SK-N-SH (cell line): Measurements from ENCODE around the gene HTR6. TPM values are rescaled to one million over a fixed set of nuclear protein-coding genes. Genes with fewer than 3 reads are reported as not detected.

ENCODE experiments used
- CTCF ChIA-PET: fragments of 300-600, 350-600 bp; formaldehyde crosslinking; extraction: SDS; loops from one replicate; lab custom pipeline; 2021; lab: Yijun Ruan, JAX
- POLR2A ChIA-PET: fragments of 350-600 bp; sonication (Branson Sonifier 250); formaldehyde crosslinking; extraction: SDS; loops from one replicate; lab custom pipeline; 2020; ENCODE audit warnings: antibody characterized with exemption, inconsistent platforms; lab: Yijun Ruan, JAX
- DNase-seq: peaks from one replicate; pipeline ENCODE4 v3.0.0; 2012
- H2AFZ ChIP-seq: fragments of 200-600 bp; sonication (generic); 2 replicates; pipeline ENCODE4 v1.8.1; 2016; ENCODE audit warnings: antibody characterized with exemption, mild to moderate bottlenecking, low read depth
- H3F3A ChIP-seq: fragments of 200-600 bp; sonication (generic); replicated peaks from 2 replicates; pipeline ENCODE3; 2016; ENCODE audit warnings: antibody characterized with exemption, mild to moderate bottlenecking; ENCODE audit not compliant: insufficient read depth
- H3K27ac ChIP-seq, 2 experiments: fragments of 200-500 bp in 1 of 2; fragments of 200-600 bp in 1 of 2; sonication (Bioruptor generic) in 1 of 2; sonication (generic), shearing (Covaris generic) in 1 of 2; 2 replicates each; pipeline versions ENCODE4 v1.5.1 to v1.6.1; 2014 to 2016; ENCODE audit warnings: low read depth in 2 of 2, inconsistent platforms in 1 of 2, low read length in 1 of 2, mild to moderate bottlenecking in 1 of 2, mixed read lengths in 1 of 2
- H3K27me3 ChIP-seq: fragments of 200-600 bp; sonication (generic), shearing (Covaris generic); 2 replicates; pipeline ENCODE4 v1.6.1; 2016; ENCODE audit warnings: mixed run types; ENCODE audit not compliant: insufficient read depth
- H3K36me3 ChIP-seq, 2 experiments: fragments of 200-500 bp in 1 of 2; fragments of 200-600 bp in 1 of 2; sonication (Bioruptor generic) in 1 of 2; sonication (generic) in 1 of 2; replicated peaks in 1 of 2; 2 replicates each; pipeline versions ENCODE3 to v1.5.1; 2014 to 2016; ENCODE audit warnings: low read length in 1 of 2, mild to moderate bottlenecking in 1 of 2; ENCODE audit not compliant: insufficient read depth in 2 of 2, control insufficient read depth in 1 of 2
- H3K4me1 ChIP-seq, 2 experiments: fragments of 200-500 bp in 1 of 2; fragments of 200-600 bp in 1 of 2; sonication (Bioruptor generic) in 1 of 2; sonication (generic), shearing (Covaris generic) in 1 of 2; 2 replicates each; pipeline versions ENCODE4 v1.5.1 to v1.6.1; 2014 to 2016; ENCODE audit warnings: low read depth in 1 of 2, low read length in 1 of 2, mixed run types in 1 of 2; ENCODE audit not compliant: insufficient read depth in 2 of 2, control insufficient read depth in 1 of 2
- H3K4me2 ChIP-seq: fragments of 200-600 bp; sonication (generic), shearing (Covaris generic); 2 replicates; pipeline ENCODE4 v1.6.1; 2017; ENCODE audit warnings: mixed run types
- H3K4me3 ChIP-seq, 2 experiments: fragments of 200-500 bp in 1 of 2; fragments of 200-600 bp in 1 of 2; sonication (Bioruptor generic) in 1 of 2; sonication (generic), shearing (Covaris generic) in 1 of 2; 2 replicates each; pipeline versions ENCODE4 v1.5.1 to v1.8.1; 2014 to 2016; ENCODE audit warnings: low read depth in 2 of 2, inconsistent platforms in 1 of 2, low read length in 1 of 2, mild to moderate bottlenecking in 1 of 2, mixed read lengths in 1 of 2, moderate library complexity in 1 of 2
- H3K79me2 ChIP-seq: fragments of 200-600 bp; sonication (generic); 2 replicates; pipeline ENCODE4 v1.8.1; 2017; ENCODE audit warnings: mild to moderate bottlenecking; ENCODE audit not compliant: insufficient read depth
- H3K9ac ChIP-seq: fragments of 200-600 bp; sonication (generic); 2 replicates; pipeline ENCODE4 v1.6.1; 2017; ENCODE audit warnings: mixed run types
- H3K9me2 ChIP-seq: fragments of 200-600 bp; sonication (generic); 2 replicates; pipeline ENCODE4 v1.6.1; 2017; ENCODE audit warnings: mixed run types
- H3K9me3 ChIP-seq: fragments of 200-600 bp; sonication (generic); 2 replicates; pipeline ENCODE4 v1.6.1; 2017; ENCODE audit warnings: mixed run types, mild to moderate bottlenecking, moderate library complexity
- H4K20me1 ChIP-seq: fragments of 200-600 bp; sonication (generic); 2 replicates; pipeline ENCODE4 v1.6.1; 2017; ENCODE audit warnings: mild to moderate bottlenecking, mixed run types; ENCODE audit not compliant: insufficient read depth
- ELF1 ChIP-seq: IDR thresholded peaks from 2 replicates; pipeline ENCODE4 v1.4.0; 2012
- FOXJ3 ChIP-seq: sonication (generic); formaldehyde crosslinking; IDR thresholded peaks from 2 replicates; pipeline ENCODE4 v1.5.1; 2020; ENCODE audit warnings: mild to moderate bottlenecking, missing genetic modification reagents
- GATA2 ChIP-seq: sonication (generic); formaldehyde crosslinking; IDR thresholded peaks from 2 replicates; pipeline ENCODE4 v1.5.0; 2020; ENCODE audit warnings: mild to moderate bottlenecking, missing genetic modification reagents
- RAD21 ChIP-seq: IDR thresholded peaks from 2 replicates; pipeline ENCODE4 v1.6.1; 2012; ENCODE audit warnings: mild to moderate bottlenecking, low read length
- RFX5 ChIP-seq: IDR thresholded peaks from 2 replicates; pipeline ENCODE4 v1.6.1; 2012; ENCODE audit warnings: mild to moderate bottlenecking, improper control_type of control experiment, low read length
- RXRA ChIP-seq: IDR thresholded peaks from 2 replicates; pipeline ENCODE4 v1.4.0; 2012; ENCODE audit warnings: low read depth, mild to moderate bottlenecking, borderline replicate concordance
- SIN3A ChIP-seq: IDR thresholded peaks from 2 replicates; pipeline ENCODE4 v1.6.1; 2012; ENCODE audit warnings: low read depth, mild to moderate bottlenecking, low read length, moderate library complexity, borderline replicate concordance
- SMC3 ChIP-seq: IDR thresholded peaks from 2 replicates; pipeline ENCODE4 v1.6.1; 2012; ENCODE audit warnings: low read depth, low read length, improper control_type of control experiment
- TEAD4 ChIP-seq: IDR thresholded peaks from 2 replicates; pipeline ENCODE4 v1.4.0; 2012; ENCODE audit warnings: mild to moderate bottlenecking, borderline replicate concordance; ENCODE audit not compliant: insufficient read depth
- WGBS: methylation state at CpG from one replicate; pipeline ENCODE4 v1.1.6; 2017; ENCODE audit warnings: low lambda C conversion rate; 5-methylcytosine and 5-hydroxymethylcytosine counted together
- polyA plus RNA-seq, 3 experiments: library from polyadenylated mRNA; depleted of rRNA; stranded (reverse); fragments of >200 nt; gene quantifications; 2 replicates each; pipeline ENCODE4 v1.2.3, GENCODE V29; 2012
- TF ChIP-seq, protein P1 (sequence below): IDR thresholded peaks from 2 replicates; pipeline ENCODE4 v1.4.0; 2012; ENCODE audit warnings: low read depth, borderline replicate concordance
- TF ChIP-seq, protein P2 (sequence below): IDR thresholded peaks from 2 replicates; pipeline ENCODE4 v1.4.0; 2012; ENCODE audit warnings: low read depth, borderline replicate concordance
- TF ChIP-seq, protein P3 (sequence below): fragments of 200-600 bp; sonication (generic); IDR thresholded peaks from 2 replicates; pipeline ENCODE4 v1.6.1; 2017; ENCODE audit warnings: antibody characterized with exemption, mild to moderate bottlenecking, moderate library complexity
- TF ChIP-seq, protein P4 (sequence below): fragments of 150-350 bp; IDR thresholded peaks from 2 replicates; pipeline ENCODE4 v1.6.1; 2016; ENCODE audit warnings: mild to moderate bottlenecking, low read depth, low read length
- TF ChIP-seq, protein P5 (sequence below): IDR thresholded peaks from 2 replicates; pipeline ENCODE4; 2012

The HTR6 gene
- polyA plus RNA-seq, 1 of the 3 experiments (the other 2 are of a cell fraction): 0.05 TPM

DNA sequence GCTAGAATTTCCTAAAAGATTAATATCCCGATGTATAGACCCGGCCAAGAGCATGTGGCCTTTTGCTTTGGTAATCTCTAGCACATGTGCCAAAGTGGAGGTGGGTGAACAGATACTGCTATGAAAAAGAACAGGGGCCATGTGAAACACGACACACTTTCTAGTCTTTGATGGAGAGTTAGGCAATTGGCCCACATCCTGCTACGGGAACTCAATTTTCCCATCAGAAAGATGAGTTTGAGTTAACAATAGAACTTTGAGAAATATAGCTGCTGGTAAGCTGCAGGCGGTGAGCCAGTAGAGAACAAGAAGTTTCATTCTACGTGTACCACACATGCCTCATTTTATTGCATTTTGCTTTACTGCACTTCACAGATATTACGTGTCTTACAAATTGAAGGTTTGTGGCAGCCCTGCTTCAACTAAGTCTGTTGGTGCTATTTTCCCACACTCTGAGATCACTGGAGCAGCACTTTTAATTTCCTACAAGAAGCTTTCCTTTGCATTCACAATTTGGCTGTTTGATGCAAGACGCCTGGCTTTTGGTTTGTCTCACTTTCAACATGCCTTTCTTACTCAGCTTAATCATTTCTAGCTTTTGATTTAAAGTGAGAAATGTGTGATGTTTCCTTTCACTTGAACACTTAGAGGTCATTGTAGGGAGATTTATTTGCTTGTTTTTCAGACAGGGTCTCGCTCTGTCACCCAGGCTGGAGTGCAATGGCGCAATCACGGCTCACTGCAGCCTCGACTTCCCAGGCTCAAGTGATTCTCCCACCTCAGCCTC is 46.3 kb downstream of the HTR6 start:
- Histone ChIP-seq H3K4me3 (no peak overlapping the region), H2AFZ (no peak overlapping the region), H3K79me2 (no peaks in the 10 kb centered on the region), H3K9ac (no peak overlapping the region), H3K27me3 (no peaks in the 10 kb centered on the region), H3F3A (no peaks in the 10 kb centered on the region), H3K4me2 (no peak overlapping the region), H3K9me2 (no peaks in the 10 kb centered on the region), H4K20me1 (no peaks in the 10 kb centered on the region), H3K9me3 (no peaks in the 10 kb centered on the region), H3K36me3 (no peaks in the 10 kb centered on the region), H3K4me1 (no peaks in the 10 kb centered on the region), H3K27ac (no peak overlapping the region)
- TF ChIP-seq, protein P1, sequence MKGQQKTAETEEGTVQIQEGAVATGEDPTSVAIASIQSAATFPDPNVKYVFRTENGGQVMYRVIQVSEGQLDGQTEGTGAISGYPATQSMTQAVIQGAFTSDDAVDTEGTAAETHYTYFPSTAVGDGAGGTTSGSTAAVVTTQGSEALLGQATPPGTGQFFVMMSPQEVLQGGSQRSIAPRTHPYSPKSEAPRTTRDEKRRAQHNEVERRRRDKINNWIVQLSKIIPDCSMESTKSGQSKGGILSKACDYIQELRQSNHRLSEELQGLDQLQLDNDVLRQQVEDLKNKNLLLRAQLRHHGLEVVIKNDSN: no peak
- TF ChIP-seq, protein P2, sequence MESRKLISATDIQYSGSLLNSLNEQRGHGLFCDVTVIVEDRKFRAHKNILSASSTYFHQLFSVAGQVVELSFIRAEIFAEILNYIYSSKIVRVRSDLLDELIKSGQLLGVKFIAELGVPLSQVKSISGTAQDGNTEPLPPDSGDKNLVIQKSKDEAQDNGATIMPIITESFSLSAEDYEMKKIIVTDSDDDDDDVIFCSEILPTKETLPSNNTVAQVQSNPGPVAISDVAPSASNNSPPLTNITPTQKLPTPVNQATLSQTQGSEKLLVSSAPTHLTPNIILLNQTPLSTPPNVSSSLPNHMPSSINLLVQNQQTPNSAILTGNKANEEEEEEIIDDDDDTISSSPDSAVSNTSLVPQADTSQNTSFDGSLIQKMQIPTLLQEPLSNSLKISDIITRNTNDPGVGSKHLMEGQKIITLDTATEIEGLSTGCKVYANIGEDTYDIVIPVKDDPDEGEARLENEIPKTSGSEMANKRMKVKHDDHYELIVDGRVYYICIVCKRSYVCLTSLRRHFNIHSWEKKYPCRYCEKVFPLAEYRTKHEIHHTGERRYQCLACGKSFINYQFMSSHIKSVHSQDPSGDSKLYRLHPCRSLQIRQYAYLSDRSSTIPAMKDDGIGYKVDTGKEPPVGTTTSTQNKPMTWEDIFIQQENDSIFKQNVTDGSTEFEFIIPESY: no peak
- TF ChIP-seq, protein P3, sequence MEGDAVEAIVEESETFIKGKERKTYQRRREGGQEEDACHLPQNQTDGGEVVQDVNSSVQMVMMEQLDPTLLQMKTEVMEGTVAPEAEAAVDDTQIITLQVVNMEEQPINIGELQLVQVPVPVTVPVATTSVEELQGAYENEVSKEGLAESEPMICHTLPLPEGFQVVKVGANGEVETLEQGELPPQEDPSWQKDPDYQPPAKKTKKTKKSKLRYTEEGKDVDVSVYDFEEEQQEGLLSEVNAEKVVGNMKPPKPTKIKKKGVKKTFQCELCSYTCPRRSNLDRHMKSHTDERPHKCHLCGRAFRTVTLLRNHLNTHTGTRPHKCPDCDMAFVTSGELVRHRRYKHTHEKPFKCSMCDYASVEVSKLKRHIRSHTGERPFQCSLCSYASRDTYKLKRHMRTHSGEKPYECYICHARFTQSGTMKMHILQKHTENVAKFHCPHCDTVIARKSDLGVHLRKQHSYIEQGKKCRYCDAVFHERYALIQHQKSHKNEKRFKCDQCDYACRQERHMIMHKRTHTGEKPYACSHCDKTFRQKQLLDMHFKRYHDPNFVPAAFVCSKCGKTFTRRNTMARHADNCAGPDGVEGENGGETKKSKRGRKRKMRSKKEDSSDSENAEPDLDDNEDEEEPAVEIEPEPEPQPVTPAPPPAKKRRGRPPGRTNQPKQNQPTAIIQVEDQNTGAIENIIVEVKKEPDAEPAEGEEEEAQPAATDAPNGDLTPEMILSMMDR: no peak
- no peak for TF ChIP-seq SMC3
- no peak for TF ChIP-seq GATA2 (CRISPR knock-in tag)
- TF ChIP-seq, protein P4, sequence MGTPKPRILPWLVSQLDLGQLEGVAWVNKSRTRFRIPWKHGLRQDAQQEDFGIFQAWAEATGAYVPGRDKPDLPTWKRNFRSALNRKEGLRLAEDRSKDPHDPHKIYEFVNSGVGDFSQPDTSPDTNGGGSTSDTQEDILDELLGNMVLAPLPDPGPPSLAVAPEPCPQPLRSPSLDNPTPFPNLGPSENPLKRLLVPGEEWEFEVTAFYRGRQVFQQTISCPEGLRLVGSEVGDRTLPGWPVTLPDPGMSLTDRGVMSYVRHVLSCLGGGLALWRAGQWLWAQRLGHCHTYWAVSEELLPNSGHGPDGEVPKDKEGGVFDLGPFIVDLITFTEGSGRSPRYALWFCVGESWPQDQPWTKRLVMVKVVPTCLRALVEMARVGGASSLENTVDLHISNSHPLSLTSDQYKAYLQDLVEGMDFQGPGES: no peak
- no peak for TF ChIP-seq RAD21
- no peak for TF ChIP-seq TEAD4
- no peak for TF ChIP-seq ELF1
- no peak for TF ChIP-seq RFX5
- TF ChIP-seq SIN3A: no peak
- no peak for TF ChIP-seq RXRA
- TF ChIP-seq FOXJ3 (CRISPR knock-in tag): no peak
- TF ChIP-seq, protein P5, sequence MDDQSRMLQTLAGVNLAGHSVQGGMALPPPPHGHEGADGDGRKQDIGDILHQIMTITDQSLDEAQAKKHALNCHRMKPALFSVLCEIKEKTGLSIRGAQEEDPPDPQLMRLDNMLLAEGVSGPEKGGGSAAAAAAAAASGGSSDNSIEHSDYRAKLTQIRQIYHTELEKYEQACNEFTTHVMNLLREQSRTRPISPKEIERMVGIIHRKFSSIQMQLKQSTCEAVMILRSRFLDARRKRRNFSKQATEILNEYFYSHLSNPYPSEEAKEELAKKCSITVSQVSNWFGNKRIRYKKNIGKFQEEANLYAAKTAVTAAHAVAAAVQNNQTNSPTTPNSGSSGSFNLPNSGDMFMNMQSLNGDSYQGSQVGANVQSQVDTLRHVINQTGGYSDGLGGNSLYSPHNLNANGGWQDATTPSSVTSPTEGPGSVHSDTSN: no peak
- DNase-seq: no peak
- 91% methylated on average over 12 of the region's 12 CpGs for WGBS
- ChIA-PET POLR2A (no interaction called here), CTCF (interaction anchor here (0.6 to 17.6 kb wide), 4 partner anchors 7 to 60 kb away, joined by 3 to 553 read pairs (median 23); partner anchors contain the start of gene HTR6)
